DOHH2 (cell line): ENCODE measurements around the gene IGSF11.

Source experiments
- H3F3A ChIP-seq: fragments of 200-600 bp; sonication (generic), shearing (Covaris generic); 2 replicates; pipeline ENCODE4 v1.6.0; 2016; ENCODE audit warnings: antibody characterized with exemption, mild to moderate bottlenecking; ENCODE audit not compliant: control insufficient read depth, insufficient read depth
- H3K27ac ChIP-seq: fragments of 200-600 bp; sonication (generic); 2 replicates; pipeline ENCODE4 v1.5.1; 2014; ENCODE audit warnings: low read depth, mild to moderate bottlenecking, low read length, moderate library complexity
- H3K27me3 ChIP-seq: fragments of 200-600 bp; sonication (generic); 2 replicates; pipeline ENCODE4 v1.6.1; 2014; ENCODE audit warnings: mild to moderate bottlenecking, low read length, mixed read lengths; ENCODE audit not compliant: control insufficient read depth
- H3K36me3 ChIP-seq: fragments of 200-600 bp; sonication (generic); 2 replicates; pipeline ENCODE4 v1.6.1; 2014; ENCODE audit warnings: mild to moderate bottlenecking, low read length, moderate library complexity, mixed read lengths; ENCODE audit not compliant: control insufficient read depth
- H3K4me1 ChIP-seq: fragments of 200-600 bp; sonication (generic); 2 replicates; pipeline ENCODE4 v1.6.1; 2014; ENCODE audit warnings: mild to moderate bottlenecking, low read length, mixed read lengths; ENCODE audit not compliant: control insufficient read depth
- H3K4me2 ChIP-seq: fragments of 200-600 bp; sonication (generic); 2 replicates; pipeline ENCODE4 v1.6.0; 2014; ENCODE audit warnings: mild to moderate bottlenecking, low read length, moderate library complexity
- H3K4me3 ChIP-seq: fragments of 200-600 bp; sonication (generic); 2 replicates; pipeline ENCODE4 v1.5.1; 2014; ENCODE audit warnings: mild to moderate bottlenecking, low read length, mixed read lengths
- H3K79me2 ChIP-seq: fragments of 200-600 bp; sonication (generic); 2 replicates; pipeline ENCODE4 v1.6.1; 2014; ENCODE audit warnings: mild to moderate bottlenecking, low read length, mixed read lengths; ENCODE audit not compliant: control insufficient read depth
- H3K9me2 ChIP-seq: fragments of 200-600 bp; sonication (generic); replicated peaks from 2 replicates; pipeline ENCODE4 v1.6.1; 2014; ENCODE audit warnings: mild to moderate bottlenecking, low read length, mixed read lengths; ENCODE audit not compliant: control insufficient read depth
- H3K9me3 ChIP-seq: fragments of 200-600 bp; sonication (generic); 2 replicates; pipeline ENCODE4 v1.6.1; 2014; ENCODE audit warnings: antibody characterized with exemption, low read length, mixed read lengths; ENCODE audit not compliant: control insufficient read depth, insufficient read depth
- H4K20me1 ChIP-seq: fragments of 200-600 bp; sonication (generic); 2 replicates; pipeline ENCODE4 v1.6.0; 2014; ENCODE audit warnings: low read depth, mild to moderate bottlenecking, antibody characterized with exemption, low read length, moderate library complexity; ENCODE audit not compliant: control insufficient read depth, insufficient read depth
- CTCF ChIP-seq: fragments of 200-600 bp; sonication (generic); IDR thresholded peaks from one replicate; pipeline ENCODE4 v1.5.1; 2014; ENCODE audit warnings: antibody characterized with exemption, mild to moderate bottlenecking, low read depth, low read length; ENCODE audit not compliant: poor library complexity, severe bottlenecking
- EZH2phosphoT487 ChIP-seq: fragments of 200-600 bp; sonication (generic); IDR thresholded peaks from 2 replicates; pipeline ENCODE4 v1.6.1; 2017; ENCODE audit warnings: borderline replicate concordance, mild to moderate bottlenecking, antibody characterized with exemption, low read length, moderate library complexity, mixed read lengths

IGSF11 gene

DNA sequence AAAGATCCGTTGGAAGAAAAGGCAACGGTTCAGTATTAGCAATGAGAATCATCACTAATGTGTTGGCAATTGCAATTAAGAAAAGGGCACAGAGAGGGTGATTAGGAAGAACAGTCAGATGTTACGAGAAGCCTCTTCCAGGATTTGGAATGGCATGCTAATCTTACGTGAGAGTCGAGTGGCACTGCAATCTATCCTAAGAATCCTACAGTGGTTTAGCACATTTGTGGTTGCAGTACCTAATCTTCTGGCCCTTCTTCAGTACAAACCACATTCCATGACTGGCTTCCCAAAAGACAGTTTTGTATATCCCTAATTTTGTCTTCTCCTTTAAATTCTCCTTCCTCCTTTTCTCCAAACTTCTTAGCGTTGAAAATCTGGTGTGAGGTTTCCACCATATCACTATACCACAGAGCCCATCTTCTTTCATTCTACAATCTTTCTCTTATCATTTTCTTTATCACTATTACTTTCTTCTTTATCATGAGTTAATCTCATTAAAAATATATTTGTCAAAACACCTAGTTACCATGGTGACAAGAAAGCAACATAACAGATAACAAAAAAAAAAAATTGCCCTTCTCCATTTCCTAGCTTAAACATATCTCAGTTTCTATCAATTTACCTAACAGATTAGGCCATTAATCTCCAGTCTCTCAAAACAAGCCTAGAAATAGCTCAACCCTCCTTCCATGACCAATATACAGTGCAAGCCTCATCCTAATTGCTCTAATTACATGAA is 60.1 kb downstream of the IGSF11 start:
- H3K9me3 ChIP-seq = no peaks in the 10 kb centered on the region
- no peak overlapping the region for H3K4me3 ChIP-seq
- no peaks in the 10 kb centered on the region for H4K20me1 ChIP-seq
- TF ChIP-seq EZH2phosphoT487 (no peak), CTCF (no peak)
- H3K4me1 ChIP-seq = no peaks in the 10 kb centered on the region
- no peaks in the 10 kb centered on the region for H3K27me3 ChIP-seq
- H3K36me3 ChIP-seq = no peaks in the 10 kb centered on the region
- no peaks in the 10 kb centered on the region for H3F3A ChIP-seq
- no peak overlapping the region for H3K4me2 ChIP-seq
- H3K79me2 ChIP-seq = no peaks in the 10 kb centered on the region
- no peaks in the 10 kb centered on the region for H3K9me2 ChIP-seq
- H3K27ac ChIP-seq = no peak overlapping the region

DNA sequence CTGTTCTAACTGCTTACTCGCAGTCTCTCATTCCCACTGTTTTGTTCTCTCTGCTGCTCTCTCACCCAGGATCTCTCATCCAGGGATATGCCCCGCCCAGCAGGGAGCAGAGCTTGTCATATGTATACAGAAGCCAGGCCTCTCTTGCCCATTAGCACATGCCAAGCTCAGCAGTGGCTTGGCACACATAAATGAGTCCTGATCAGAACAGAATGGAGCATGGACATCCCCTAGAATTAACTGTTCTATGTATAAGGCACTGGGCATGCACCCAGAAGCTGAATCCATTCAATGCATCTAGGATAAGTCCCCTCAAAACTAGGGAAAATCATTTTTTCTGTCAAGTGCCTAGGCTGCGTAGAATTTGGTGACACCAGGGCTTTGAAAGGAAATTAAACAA is 61.6 kb downstream of the IGSF11 start:
- Histone ChIP-seq H3K79me2 (no peaks in the 10 kb centered on the region), H3K9me2 (no peaks in the 10 kb centered on the region), H4K20me1 (no peaks in the 10 kb centered on the region), H3K36me3 (no peaks in the 10 kb centered on the region), H3K9me3 (no peaks in the 10 kb centered on the region), H3K4me1 (no peaks in the 10 kb centered on the region), H3K4me3 (no peak overlapping the region), H3F3A (no peaks in the 10 kb centered on the region), H3K27ac (no peak overlapping the region), H3K4me2 (no peak overlapping the region), H3K27me3 (no peaks in the 10 kb centered on the region)
- no peak for TF ChIP-seq EZH2phosphoT487
- TF ChIP-seq CTCF = no peak

DNA sequence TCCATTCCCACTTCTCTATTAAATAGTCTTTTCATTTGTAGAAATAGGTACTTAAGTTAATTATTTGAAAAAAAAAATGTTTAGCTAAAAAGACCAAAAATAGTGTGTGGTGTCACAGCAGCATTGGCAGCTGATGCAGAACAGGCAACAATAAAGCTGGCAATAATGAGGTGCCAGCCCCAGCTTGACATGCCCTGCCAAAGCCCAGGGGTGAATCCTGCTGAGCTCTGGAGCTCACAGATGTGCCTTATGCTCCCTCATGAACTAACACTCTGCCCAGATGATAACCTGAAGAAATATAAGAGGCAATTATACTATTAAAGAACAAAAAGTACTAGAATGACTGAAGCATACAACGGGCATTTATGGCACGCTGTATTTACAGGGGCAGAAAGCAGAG is 63.8 kb downstream of the IGSF11 start:
- Histone ChIP-seq H3F3A (no peaks in the 10 kb centered on the region), H3K36me3 (no peaks in the 10 kb centered on the region), H3K27me3 (no peaks in the 10 kb centered on the region), H3K9me2 (no peaks in the 10 kb centered on the region), H3K27ac (no peak overlapping the region), H3K4me2 (no peak overlapping the region), H3K79me2 (no peaks in the 10 kb centered on the region), H4K20me1 (no peaks in the 10 kb centered on the region), H3K4me3 (no peak overlapping the region), H3K9me3 (no peaks in the 10 kb centered on the region), H3K4me1 (no peaks in the 10 kb centered on the region)
- TF ChIP-seq CTCF (no peak), EZH2phosphoT487 (no peak)
